ENCODE data around the gene SLC9B1.
"Not testable (repeated sequence)": the region's sequence is repeated elsewhere in the genome, so short reads cannot be mapped to it uniquely, and the experiment has no call there.

GRCh38 chr4:102938063-102938462, 81.4 kb downstream of the SLC9B1 start:
- TF ChIP-seq, protein P1, sequence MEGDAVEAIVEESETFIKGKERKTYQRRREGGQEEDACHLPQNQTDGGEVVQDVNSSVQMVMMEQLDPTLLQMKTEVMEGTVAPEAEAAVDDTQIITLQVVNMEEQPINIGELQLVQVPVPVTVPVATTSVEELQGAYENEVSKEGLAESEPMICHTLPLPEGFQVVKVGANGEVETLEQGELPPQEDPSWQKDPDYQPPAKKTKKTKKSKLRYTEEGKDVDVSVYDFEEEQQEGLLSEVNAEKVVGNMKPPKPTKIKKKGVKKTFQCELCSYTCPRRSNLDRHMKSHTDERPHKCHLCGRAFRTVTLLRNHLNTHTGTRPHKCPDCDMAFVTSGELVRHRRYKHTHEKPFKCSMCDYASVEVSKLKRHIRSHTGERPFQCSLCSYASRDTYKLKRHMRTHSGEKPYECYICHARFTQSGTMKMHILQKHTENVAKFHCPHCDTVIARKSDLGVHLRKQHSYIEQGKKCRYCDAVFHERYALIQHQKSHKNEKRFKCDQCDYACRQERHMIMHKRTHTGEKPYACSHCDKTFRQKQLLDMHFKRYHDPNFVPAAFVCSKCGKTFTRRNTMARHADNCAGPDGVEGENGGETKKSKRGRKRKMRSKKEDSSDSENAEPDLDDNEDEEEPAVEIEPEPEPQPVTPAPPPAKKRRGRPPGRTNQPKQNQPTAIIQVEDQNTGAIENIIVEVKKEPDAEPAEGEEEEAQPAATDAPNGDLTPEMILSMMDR (IDR thresholded peaks at IDR 0.05): not testable (repeated sequence)
- not testable (repeated sequence) for TF ChIP-seq POLR2A (IDR thresholded peaks at IDR 0.05)

Measured in testis (tissue), 2 donors.